Psoas muscle (tissue), 8 donors: Measurements from ENCODE around the gene STMN1. TPM values are rescaled to one million over a fixed set of nuclear protein-coding genes. Genes with fewer than 3 reads are reported as not detected.

Experiments
- ATAC-seq, 4 donors: fragments of 200-7000 bp; cut with Tn5 transposase; one replicate each; pipeline ENCODE4 v1.9.1; 2020; ENCODE audit warnings: moderate library complexity in 3 of 4, mild to moderate bottlenecking in 2 of 4
- DNase-seq, 2 donors: peaks; one replicate each; pipeline ENCODE4 v3.0.0-alpha.2; 2020
- H3K27ac ChIP-seq: fragments of 200-600 bp; one replicate; pipeline ENCODE4 v1.8.0; 2022
- H3K27me3 ChIP-seq, 3 donors: fragments of 200-600 bp in 1 of 3; one replicate each; pipeline versions ENCODE4 v1.6.1 to v1.8.0; 2013 to 2022; ENCODE audit warnings: low read length in 2 of 3, mild to moderate bottlenecking in 2 of 3, moderate library complexity in 1 of 3; ENCODE audit not compliant: insufficient read depth in 3 of 3
- H3K36me3 ChIP-seq, 2 donors: fragments of 200-600 bp in 1 of 2; one replicate each; pipeline versions ENCODE4 v1.6.1 to v1.8.0; 2013 to 2022; ENCODE audit warnings: low read depth in 1 of 2, mild to moderate bottlenecking in 1 of 2, moderate library complexity in 1 of 2; ENCODE audit not compliant: insufficient read depth in 1 of 2
- H3K4me1 ChIP-seq: fragments of 200-600 bp; one replicate; pipeline ENCODE4 v1.8.0; 2022
- H3K4me3 ChIP-seq: fragments of 200-600 bp; one replicate; pipeline ENCODE4 v1.8.0; 2022; ENCODE audit warnings: mild to moderate bottlenecking
- H3K9me3 ChIP-seq: fragments of 200-600 bp; one replicate; pipeline ENCODE4 v1.8.0; 2022
- WGBS, 3 donors: extraction: QIAGEN DNeasy Blood & Tissue Kit; methylation state at CpG; one replicate each; pipeline versions ENCODE4 v1.1.6 to v1.1.7; 2013; 5-methylcytosine and 5-hydroxymethylcytosine counted together
- intact Hi-C, 2 donors: fragments of 100-400 bp; cut with DNase I; formaldehyde crosslinking; loops; one replicate each; pipeline versions ENCODE4 v1.11.0 to v1.14.2; 2022
- polyA plus RNA-seq, 3 donors: library from polyadenylated mRNA; stranded (reverse); fragments of 200-250 nt; gene quantifications; one replicate each; pipeline ENCODE4 v1.2.3, GENCODE V29; 2013
- total RNA-seq, 4 donors: library from RNA; stranded (reverse); fragmentation: NEBNext Ultra II Directional in 2 of 4; extraction: Animal tissue kit (Norgen Biotek cat#: 25700) in 2 of 4; gene quantifications; one replicate each; pipeline versions ENCODE4 v1.2.1 to v1.2.4, GENCODE V29; 2021 to 2023
- TF ChIP-seq, protein P1 (sequence below): fragments of 200-600 bp; IDR thresholded peaks from one replicate; pipeline ENCODE4 v1.8.0; 2022; ENCODE audit warnings: antibody characterized with exemption
- donor health status: healthy with polysubstance abuse.
- donor health status: DM: no; HTN: no; CAD: no; lungs with moderate emphysema.
- donor health status: Bipolar disorder and iron deficiency.
- donor health status: healthy.
- donor health status: DM: yes; HTN: yes; CAD: no.
- donor health status: DM: no; HTN: no; CAD: no.
- donor health status: DM: no; HTN: no; CAD: no.
- donor health status: DM: yes; HTN: yes; CAD: no.

Gene STMN1
- total and polyA plus RNA-seq, 7 donors = 7.6 to 29.2 (median 14.3) TPM

- H3K27me3 ChIP-seq = peaks cover 0 to under 1% (median 0%) of the 10 kb centered on the region in 3 donors
- DNase-seq (no peak), ATAC-seq (no peak)
- H3K9me3 ChIP-seq = no peaks in the 10 kb centered on the region
- WGBS, 3 donors = 26 to 50% (median 27%) methylated on average over 10 of the region's 10 CpGs
- H3K27ac ChIP-seq = no peak overlapping the region
- H3K4me3 ChIP-seq = no peak overlapping the region
- TF ChIP-seq, protein P1, sequence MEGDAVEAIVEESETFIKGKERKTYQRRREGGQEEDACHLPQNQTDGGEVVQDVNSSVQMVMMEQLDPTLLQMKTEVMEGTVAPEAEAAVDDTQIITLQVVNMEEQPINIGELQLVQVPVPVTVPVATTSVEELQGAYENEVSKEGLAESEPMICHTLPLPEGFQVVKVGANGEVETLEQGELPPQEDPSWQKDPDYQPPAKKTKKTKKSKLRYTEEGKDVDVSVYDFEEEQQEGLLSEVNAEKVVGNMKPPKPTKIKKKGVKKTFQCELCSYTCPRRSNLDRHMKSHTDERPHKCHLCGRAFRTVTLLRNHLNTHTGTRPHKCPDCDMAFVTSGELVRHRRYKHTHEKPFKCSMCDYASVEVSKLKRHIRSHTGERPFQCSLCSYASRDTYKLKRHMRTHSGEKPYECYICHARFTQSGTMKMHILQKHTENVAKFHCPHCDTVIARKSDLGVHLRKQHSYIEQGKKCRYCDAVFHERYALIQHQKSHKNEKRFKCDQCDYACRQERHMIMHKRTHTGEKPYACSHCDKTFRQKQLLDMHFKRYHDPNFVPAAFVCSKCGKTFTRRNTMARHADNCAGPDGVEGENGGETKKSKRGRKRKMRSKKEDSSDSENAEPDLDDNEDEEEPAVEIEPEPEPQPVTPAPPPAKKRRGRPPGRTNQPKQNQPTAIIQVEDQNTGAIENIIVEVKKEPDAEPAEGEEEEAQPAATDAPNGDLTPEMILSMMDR = no peak
- H3K4me1 ChIP-seq = peaks cover 15% of the 10 kb centered on the region
- no peaks in the 10 kb centered on the region for H3K36me3 ChIP-seq
- intact Hi-C loops = no loop called here
Measured at GRCh38 chr1:25909040-25909439, 2.8 kb upstream of the STMN1 start.

DNA sequence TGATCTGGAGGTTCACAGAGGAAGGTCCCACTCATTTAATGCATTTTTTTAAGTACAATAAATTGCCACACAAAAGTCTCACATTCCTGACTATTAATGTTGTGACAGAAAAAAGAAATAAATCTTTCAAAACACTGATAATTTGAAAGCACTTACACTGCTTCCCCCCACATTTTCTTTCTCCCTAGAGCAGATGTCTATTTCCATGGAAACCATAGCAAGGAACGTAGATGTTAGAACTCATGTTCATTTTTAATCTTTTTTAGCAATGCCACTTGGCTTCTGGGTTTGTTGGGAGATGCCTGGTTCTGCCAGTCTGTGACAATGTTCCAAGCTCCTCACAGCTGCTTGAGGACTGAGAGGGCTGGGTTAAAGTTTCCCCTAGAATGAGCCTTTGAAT lies 1.9 kb upstream of the STMN1 start:
- H3K27me3 ChIP-seq = peaks cover 0 to 2% (median 0%) of the 10 kb centered on the region in 3 donors
- H3K27ac ChIP-seq = no peak overlapping the region
- 53 to 72% (median 70%) methylated on average over 1 of the region's 1 CpG for WGBS, 3 donors
- peaks cover 15% of the 10 kb centered on the region for H3K4me1 ChIP-seq
- intact Hi-C loops = no loop called here
- H3K9me3 ChIP-seq = no peaks in the 10 kb centered on the region
- H3K36me3 ChIP-seq = no peaks in the 10 kb centered on the region
- TF ChIP-seq, protein P1 = no peak
- no peak overlapping the region for H3K4me3 ChIP-seq
- DNase-seq (no peak), ATAC-seq (no peak)

DNA sequence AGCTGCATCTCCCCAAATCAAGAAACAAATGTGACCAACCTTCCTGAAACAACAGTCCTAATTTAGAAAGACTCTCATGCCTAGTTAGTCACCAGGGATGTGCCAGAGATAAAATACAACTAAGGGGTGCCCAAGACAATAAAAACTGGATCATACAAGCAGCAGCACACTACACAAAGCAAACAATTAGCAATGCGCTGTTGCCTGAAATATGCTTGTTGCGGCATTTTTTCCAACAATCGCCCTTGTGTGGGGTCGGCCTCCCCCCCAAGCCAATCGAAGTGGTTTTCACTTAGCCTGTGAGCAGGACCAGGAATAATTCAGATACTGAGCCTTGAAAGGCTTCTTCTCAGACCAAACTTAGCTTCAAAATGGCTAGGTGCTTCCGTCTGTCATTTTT lies 1.4 kb upstream of the STMN1 start:
- intact Hi-C loops = no loop called here
- Histone ChIP-seq H3K4me1 (peaks cover 15% of the 10 kb centered on the region), H3K27me3 (peaks cover 0 to 2% (median 0%) of the 10 kb centered on the region in 3 donors), H3K4me3 (no peak overlapping the region), H3K9me3 (no peaks in the 10 kb centered on the region), H3K36me3 (peaks cover 0 to 3% of the 10 kb centered on the region in 2 donors), H3K27ac (no peak overlapping the region)
- ATAC-seq (no peak), DNase-seq (no peak)
- WGBS, 3 donors = 89 to 93% (median 92%) methylated on average over 6 of the region's 6 CpGs
- TF ChIP-seq, protein P1 = no peak

DNA sequence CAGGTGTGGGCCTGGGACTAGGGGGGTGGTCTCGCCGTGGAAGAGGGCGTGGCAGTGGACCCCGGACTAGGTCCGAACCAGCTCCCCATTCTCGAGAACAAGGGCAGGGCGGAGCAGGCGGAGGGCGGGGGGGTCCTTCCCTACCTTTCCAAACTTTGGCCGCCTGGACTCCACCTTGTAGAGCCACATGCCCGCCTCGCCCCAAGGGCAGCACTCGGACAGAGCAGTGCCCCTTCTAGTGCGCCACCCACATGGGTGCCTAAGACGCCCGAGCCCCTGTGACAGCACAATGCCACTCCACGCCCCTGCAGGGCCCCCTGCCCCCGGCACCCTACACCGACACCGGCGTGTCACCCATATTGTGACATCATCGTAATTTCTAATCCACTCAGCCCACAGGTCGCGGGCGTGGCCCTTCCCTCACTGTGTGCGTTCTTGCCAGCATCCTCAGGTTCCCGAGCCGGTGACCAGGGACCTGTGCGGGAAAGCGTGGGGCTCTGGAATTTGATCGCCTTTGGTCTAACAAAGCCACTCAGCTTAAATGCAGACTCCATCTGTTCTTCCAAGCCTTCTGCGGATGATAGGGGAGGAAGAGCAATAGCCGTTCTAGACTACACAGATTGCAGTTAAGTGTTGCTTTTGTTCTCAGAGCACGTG lies 553 bp upstream of the STMN1 start:
- ATAC-seq (peak in 3 of 4 donors; percentile 1 to 16 (median 1)), DNase-seq (no peak)
- Histone ChIP-seq H3K27me3 (peaks cover 0 to 2% (median 0%) of the 10 kb centered on the region in 3 donors), H3K4me1 (peaks cover 15% of the 10 kb centered on the region), H3K36me3 (peaks cover 0 to 10% of the 10 kb centered on the region in 2 donors), H3K27ac (peak overlapping the region; percentile 68), H3K9me3 (no peaks in the 10 kb centered on the region), H3K4me3 (peak overlapping the region; percentile 80)
- intact Hi-C loops = no loop called here
- TF ChIP-seq, protein P1 = no peak
- WGBS, 3 donors = 20 to 24% (median 20%) methylated on average over 30 to 34 of the region's 34 CpGs
